ENCODE results near the gene SNX18.

Gene SNX18

GRCh38 chr5:54561651-54562050, 44.1 kb downstream of the SNX18 start:
- Histone ChIP-seq H3K9me3 (ENCODE audit: control insufficient read depth, insufficient read depth, low read depth, low read length) (no peaks in the 10 kb centered on the region), H3K4me3 (ENCODE audit: low read depth, low read length) (no peak overlapping the region), H3K36me3 (ENCODE audit: control insufficient read depth in 2 of 2, insufficient read depth in 1 of 2, low read length in 2 of 2) (no peaks in the 10 kb centered on the region), H3K27ac (ENCODE audit: extremely low read depth, low read depth, low read length) (no peak overlapping the region), H3K4me1 (ENCODE audit: control insufficient read depth, insufficient read depth, low read length) (no peaks in the 10 kb centered on the region)
- POLR2A ChIA-PET = interaction anchor here (0.6 kb wide), 1 partner anchor 14 kb away, joined by 3 read pairs; no protein-coding TSS in a partner anchor
- CTCF ChIA-PET = interaction anchor here (0.6 kb wide), 1 partner anchor 98 kb away, joined by 3 read pairs; no protein-coding TSS in a partner anchor
- TF ChIP-seq, protein P1, sequence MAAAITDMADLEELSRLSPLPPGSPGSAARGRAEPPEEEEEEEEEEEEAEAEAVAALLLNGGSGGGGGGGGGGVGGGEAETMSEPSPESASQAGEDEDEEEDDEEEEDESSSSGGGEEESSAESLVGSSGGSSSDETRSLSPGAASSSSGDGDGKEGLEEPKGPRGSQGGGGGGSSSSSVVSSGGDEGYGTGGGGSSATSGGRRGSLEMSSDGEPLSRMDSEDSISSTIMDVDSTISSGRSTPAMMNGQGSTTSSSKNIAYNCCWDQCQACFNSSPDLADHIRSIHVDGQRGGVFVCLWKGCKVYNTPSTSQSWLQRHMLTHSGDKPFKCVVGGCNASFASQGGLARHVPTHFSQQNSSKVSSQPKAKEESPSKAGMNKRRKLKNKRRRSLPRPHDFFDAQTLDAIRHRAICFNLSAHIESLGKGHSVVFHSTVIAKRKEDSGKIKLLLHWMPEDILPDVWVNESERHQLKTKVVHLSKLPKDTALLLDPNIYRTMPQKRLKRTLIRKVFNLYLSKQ (tag by site-specific recombination; IDR thresholded peaks at IDR 0.05; ENCODE audit: borderline replicate concordance) = no peak
- TF ChIP-seq ZBTB1 (tag by site-specific recombination; IDR thresholded peaks at IDR 0.05) (no peak), TCF7L2 (IDR thresholded peaks at IDR 0.05; ENCODE audit: borderline replicate concordance, low read depth, low read length) (no peak), ZSCAN16 (tag by site-specific recombination; IDR thresholded peaks at IDR 0.05) (no peak), ZNF701 (tag by site-specific recombination; IDR thresholded peaks at IDR 0.05) (no peak), ZNF580 (tag by site-specific recombination; IDR thresholded peaks at IDR 0.05) (no peak), ZFP69B (tag by site-specific recombination; IDR thresholded peaks at IDR 0.05) (no peak), SP7 (tag by site-specific recombination; IDR thresholded peaks at IDR 0.05) (no peak), REST (tag by site-specific recombination; IDR thresholded peaks at IDR 0.05) (no peak), ZBTB17 (tag by site-specific recombination; IDR thresholded peaks at IDR 0.05) (no peak), ZNF221 (tag by site-specific recombination; IDR thresholded peaks at IDR 0.05; ENCODE audit: borderline replicate concordance) (no peak), ZNF791 (tag by site-specific recombination; IDR thresholded peaks at IDR 0.05) (no peak), ZNF114 (tag by site-specific recombination; IDR thresholded peaks at IDR 0.05) (no peak), YY2 (tag by site-specific recombination; IDR thresholded peaks at IDR 0.05) (no peak), ZNF23 (tag by site-specific recombination; IDR thresholded peaks at IDR 0.05; ENCODE audit: borderline replicate concordance) (no peak)
- TF ChIP-seq, protein P2, sequence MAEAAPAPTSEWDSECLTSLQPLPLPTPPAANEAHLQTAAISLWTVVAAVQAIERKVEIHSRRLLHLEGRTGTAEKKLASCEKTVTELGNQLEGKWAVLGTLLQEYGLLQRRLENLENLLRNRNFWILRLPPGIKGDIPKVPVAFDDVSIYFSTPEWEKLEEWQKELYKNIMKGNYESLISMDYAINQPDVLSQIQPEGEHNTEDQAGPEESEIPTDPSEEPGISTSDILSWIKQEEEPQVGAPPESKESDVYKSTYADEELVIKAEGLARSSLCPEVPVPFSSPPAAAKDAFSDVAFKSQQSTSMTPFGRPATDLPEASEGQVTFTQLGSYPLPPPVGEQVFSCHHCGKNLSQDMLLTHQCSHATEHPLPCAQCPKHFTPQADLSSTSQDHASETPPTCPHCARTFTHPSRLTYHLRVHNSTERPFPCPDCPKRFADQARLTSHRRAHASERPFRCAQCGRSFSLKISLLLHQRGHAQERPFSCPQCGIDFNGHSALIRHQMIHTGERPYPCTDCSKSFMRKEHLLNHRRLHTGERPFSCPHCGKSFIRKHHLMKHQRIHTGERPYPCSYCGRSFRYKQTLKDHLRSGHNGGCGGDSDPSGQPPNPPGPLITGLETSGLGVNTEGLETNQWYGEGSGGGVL (tag by site-specific recombination; IDR thresholded peaks at IDR 0.05) = no peak

DNA sequence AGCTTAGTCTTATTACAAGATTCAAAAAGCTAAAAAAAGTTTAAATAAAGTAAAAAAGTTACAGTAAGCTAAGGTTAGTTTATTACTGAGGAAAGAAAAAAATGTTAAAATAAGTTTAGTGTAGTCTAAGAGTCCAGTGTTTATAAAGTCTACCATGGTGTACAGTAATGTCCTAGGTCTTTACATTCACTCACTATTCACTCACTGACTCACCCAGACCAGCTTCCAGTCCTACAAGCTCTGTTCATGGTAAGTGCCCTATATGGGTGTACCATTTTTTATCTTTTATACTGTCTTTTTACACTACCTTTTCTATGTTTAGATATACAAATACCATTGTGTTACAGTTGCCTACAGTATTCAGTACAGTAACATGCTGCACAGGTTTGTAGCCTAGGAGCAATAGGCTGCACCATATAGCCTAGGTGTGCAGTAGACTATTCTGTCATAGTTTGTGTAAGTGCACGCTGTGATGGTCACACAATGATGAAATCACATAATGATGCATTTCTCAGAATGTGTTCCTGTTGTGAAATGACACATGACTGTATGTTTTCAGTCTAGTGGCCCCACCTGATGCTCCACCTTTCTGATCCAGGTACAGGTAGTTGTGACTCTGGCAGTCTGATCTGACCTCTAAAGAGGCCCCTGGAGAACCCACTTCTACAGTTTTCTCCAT, 45.7 kb downstream of the SNX18 start:
- Histone ChIP-seq H3K27ac (ENCODE audit: extremely low read depth, low read depth, low read length) (no peak overlapping the region), H3K4me1 (ENCODE audit: control insufficient read depth, insufficient read depth, low read length) (no peaks in the 10 kb centered on the region), H3K4me3 (ENCODE audit: low read depth, low read length) (no peak overlapping the region), H3K36me3 (ENCODE audit: control insufficient read depth in 2 of 2, insufficient read depth in 1 of 2, low read length in 2 of 2) (no peaks in the 10 kb centered on the region), H3K9me3 (ENCODE audit: control insufficient read depth, insufficient read depth, low read depth, low read length) (no peaks in the 10 kb centered on the region)
- CTCF ChIA-PET = interaction anchor here (1.0 kb wide), 1 partner anchor 304 kb away, joined by 3 read pairs; no protein-coding TSS in a partner anchor
- POLR2A ChIA-PET = no interaction called here
- TF ChIP-seq ZNF514 (tag by site-specific recombination; IDR thresholded peaks at IDR 0.05) (no peak), ZBTB11 (tag by site-specific recombination; conservative IDR thresholded peaks at IDR 0.05; ENCODE audit: low read depth) (no peak), ZBTB1 (tag by site-specific recombination; IDR thresholded peaks at IDR 0.05) (no peak), ZBTB48 (tag by site-specific recombination; IDR thresholded peaks at IDR 0.05) (no peak), GFI1B (tag by site-specific recombination; IDR thresholded peaks at IDR 0.05) (no peak), ZBTB17 (tag by site-specific recombination; IDR thresholded peaks at IDR 0.05) (no peak), OSR2 (tag by site-specific recombination; IDR thresholded peaks at IDR 0.05) (no peak), ZNF488 (tag by site-specific recombination; IDR thresholded peaks at IDR 0.05) (no peak), ZNF239 (tag by site-specific recombination; IDR thresholded peaks at IDR 0.05) (no peak), TRIM28 (IDR thresholded peaks at IDR 0.05; ENCODE audit: borderline replicate concordance, low read length) (no peak)
